BE2C (cell line): ENCODE measurements around the gene KRTAP26-1.

Experiments used
- DNase-seq: peaks from one replicate; pipeline ENCODE4 v3.0.0-alpha.2; 2020
- H3K27me3 ChIP-seq: fragments of 250-450 bp; sonication (Bioruptor Pico); 2 replicates; pipeline ENCODE4 v1.5.1; 2020; ENCODE audit warnings: mild to moderate bottlenecking
- H3K36me3 ChIP-seq: fragments of 250-450 bp; sonication (Bioruptor Pico); 2 replicates; pipeline ENCODE4 v1.5.1; 2020; ENCODE audit warnings: mild to moderate bottlenecking
- H3K4me1 ChIP-seq: fragments of 250-450 bp; sonication (Bioruptor Pico); 2 replicates; pipeline ENCODE4 v1.5.1; 2020
- H3K4me3 ChIP-seq: 2 replicates; pipeline ENCODE4 v1.5.1; 2011; ENCODE audit warnings: low read depth, low read length
- H3K9me3 ChIP-seq: fragments of 250-450 bp; sonication (Bioruptor Pico); 2 replicates; pipeline ENCODE4 v1.5.1; 2020
- CTCF ChIP-seq: IDR thresholded peaks from 2 replicates; pipeline ENCODE4 v1.5.1; 2012; ENCODE audit warnings: mild to moderate bottlenecking, low read depth, low read length

The KRTAP26-1 gene

GRCh38 chr21:30305136-30305535 lies 15.0 kb downstream of the KRTAP26-1 start:
- DNase-seq, result no peak
- H3K36me3 ChIP-seq, result no peaks in the 10 kb centered on the region
- TF ChIP-seq CTCF, result no peak
- no peaks in the 10 kb centered on the region for H3K9me3 ChIP-seq
- H3K4me3 ChIP-seq, result no peak overlapping the region
- H3K4me1 ChIP-seq, result no peaks in the 10 kb centered on the region
- no peaks in the 10 kb centered on the region for H3K27me3 ChIP-seq

DNA sequence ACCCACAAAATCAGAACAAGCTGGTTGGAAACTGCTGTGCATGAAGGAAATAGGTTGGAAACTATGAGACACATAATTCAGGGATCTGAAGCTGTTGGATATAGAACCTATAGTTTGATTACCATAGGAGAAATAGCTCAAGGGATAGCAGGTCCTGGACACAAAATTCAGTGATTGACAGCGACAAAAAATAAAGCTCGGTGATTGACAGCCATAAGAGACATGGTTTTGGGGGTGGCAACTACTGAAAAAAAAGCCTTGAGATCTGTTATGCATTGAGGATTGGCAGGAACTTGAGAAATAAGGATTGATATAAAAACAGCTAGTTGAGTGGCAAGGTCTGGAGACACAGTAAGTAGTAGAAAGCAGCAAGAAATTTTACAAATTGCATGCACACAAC lies 30.9 kb downstream of the KRTAP26-1 start, which contains the start of gene KRTAP25-1:
Gene KRTAP25-1, minus strand, starts transcription at position 300 of the 400 bp plus-strand sequence. Its CDS starts 24 bp downstream, at position 276.
- Histone ChIP-seq H3K9me3 (no peaks in the 10 kb centered on the region), H3K27me3 (no peaks in the 10 kb centered on the region), H3K4me3 (no peak within 1 kb of the TSS), H3K4me1 (no peaks in the 10 kb centered on the region), H3K36me3 (no peaks in the 10 kb centered on the region)
- TF ChIP-seq CTCF, result no peak
- no peak for DNase-seq

DNA sequence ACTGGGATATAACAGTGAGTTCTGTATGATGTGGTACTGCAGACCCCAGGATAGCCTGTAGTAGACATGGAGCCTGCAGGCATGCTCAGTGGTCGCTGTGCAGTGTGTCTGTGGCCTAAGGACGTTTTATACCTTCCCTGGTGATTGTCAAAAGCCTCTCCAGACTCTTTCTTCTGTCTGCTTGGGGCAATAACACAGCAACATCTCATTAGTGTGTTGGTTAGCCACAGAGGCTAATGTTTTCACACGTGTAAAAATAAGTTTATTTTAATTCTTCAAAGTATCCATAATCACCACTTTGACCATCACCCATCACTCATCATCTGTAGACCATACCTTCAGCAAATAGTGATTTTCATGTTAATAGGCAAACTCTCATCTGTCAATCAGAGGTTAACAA lies 37.3 kb downstream of the KRTAP26-1 start, which contains the start of gene KRTAP24-1:
Gene KRTAP24-1, minus strand, starts transcription at position 101 of the 400 bp plus-strand sequence. Its CDS starts 18 bp downstream, at position 83.
- Histone ChIP-seq H3K4me3 (no peak within 1 kb of the TSS), H3K27me3 (no peaks in the 10 kb centered on the region), H3K36me3 (no peaks in the 10 kb centered on the region), H3K4me1 (no peaks in the 10 kb centered on the region), H3K9me3 (no peaks in the 10 kb centered on the region)
- TF ChIP-seq CTCF, result no peak
- no peak for DNase-seq

GRCh38 chr21:30271611-30272010 lies 48.5 kb downstream of the KRTAP26-1 start:
- Histone ChIP-seq H3K36me3 (no peaks in the 10 kb centered on the region), H3K27me3 (no peaks in the 10 kb centered on the region), H3K4me3 (no peak overlapping the region), H3K4me1 (no peaks in the 10 kb centered on the region), H3K9me3 (no peaks in the 10 kb centered on the region)
- DNase-seq, result no peak
- no peak for TF ChIP-seq CTCF

GRCh38 chr21:30271156-30271555 lies 49.0 kb downstream of the KRTAP26-1 start:
- Histone ChIP-seq H3K9me3 (no peaks in the 10 kb centered on the region), H3K36me3 (no peaks in the 10 kb centered on the region), H3K4me3 (no peak overlapping the region), H3K27me3 (no peaks in the 10 kb centered on the region), H3K4me1 (no peaks in the 10 kb centered on the region)
- TF ChIP-seq CTCF, result no peak
- DNase-seq, result no peak

GRCh38 chr21:30269803-30270530 lies 50.1 kb downstream of the KRTAP26-1 start:
- TF ChIP-seq CTCF, result no peak
- Histone ChIP-seq H3K27me3 (no peaks in the 10 kb centered on the region), H3K36me3 (no peaks in the 10 kb centered on the region), H3K4me1 (no peaks in the 10 kb centered on the region), H3K4me3 (no peak overlapping the region), H3K9me3 (no peaks in the 10 kb centered on the region)
- DNase-seq, result no peak
